Epithelial cell of proximal tubule (primary cell): ENCODE measurements around the gene NSG1. TPM values are rescaled to one million over a fixed set of nuclear protein-coding genes. Genes with fewer than 3 reads are reported as not detected.
"Not testable (repeated sequence)": the region's sequence is repeated elsewhere in the genome, so short reads cannot be mapped to it uniquely, and the experiment has no call there.

ENCODE experiments used
- DNase-seq: peaks from one replicate; pipeline ENCODE4 v3.0.0-alpha.2; 2011; ENCODE audit warnings: low read depth
- H3K4me3 ChIP-seq: 2 replicates; pipeline ENCODE4 v1.5.1; 2011; ENCODE audit warnings: low read depth, mild to moderate bottlenecking, low read length
- total RNA-seq: library from RNA; depleted of rRNA; stranded (reverse); fragments of >200 nt; gene quantifications from 2 replicates; pipeline ENCODE4 v1.2.3, GENCODE V29; 2015
- TF ChIP-seq, protein P1 (sequence below): conservative IDR thresholded peaks from 2 replicates; pipeline ENCODE4 v1.5.1; 2012; ENCODE audit warnings: low read depth, mild to moderate bottlenecking, low read length

Gene NSG1
- total RNA-seq, 1 donor from 2014 or later: 3.2 TPM

DNA sequence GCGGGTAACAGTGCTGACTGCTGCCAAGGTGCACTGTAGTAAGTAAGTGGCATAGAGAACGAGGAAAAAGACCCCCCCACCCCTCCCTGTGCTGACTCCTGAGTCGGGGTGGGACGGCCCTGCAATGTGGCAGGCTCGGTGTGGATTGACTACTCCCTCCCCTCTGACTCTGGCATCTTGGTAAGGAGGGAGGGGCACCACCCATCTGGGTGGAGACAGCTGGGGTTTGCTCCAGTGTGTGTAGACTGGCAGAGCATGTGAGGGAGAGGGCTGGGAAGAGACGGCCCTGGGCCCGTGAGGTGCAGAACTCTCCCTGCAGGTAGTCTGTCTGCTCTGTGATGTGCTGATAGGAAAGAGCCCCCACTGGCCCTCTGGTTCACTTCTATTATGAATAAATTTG lies 31.0 kb downstream of the NSG1 start:
- DNase-seq: no peak
- no peak overlapping the region for H3K4me3 ChIP-seq
- TF ChIP-seq, protein P1, sequence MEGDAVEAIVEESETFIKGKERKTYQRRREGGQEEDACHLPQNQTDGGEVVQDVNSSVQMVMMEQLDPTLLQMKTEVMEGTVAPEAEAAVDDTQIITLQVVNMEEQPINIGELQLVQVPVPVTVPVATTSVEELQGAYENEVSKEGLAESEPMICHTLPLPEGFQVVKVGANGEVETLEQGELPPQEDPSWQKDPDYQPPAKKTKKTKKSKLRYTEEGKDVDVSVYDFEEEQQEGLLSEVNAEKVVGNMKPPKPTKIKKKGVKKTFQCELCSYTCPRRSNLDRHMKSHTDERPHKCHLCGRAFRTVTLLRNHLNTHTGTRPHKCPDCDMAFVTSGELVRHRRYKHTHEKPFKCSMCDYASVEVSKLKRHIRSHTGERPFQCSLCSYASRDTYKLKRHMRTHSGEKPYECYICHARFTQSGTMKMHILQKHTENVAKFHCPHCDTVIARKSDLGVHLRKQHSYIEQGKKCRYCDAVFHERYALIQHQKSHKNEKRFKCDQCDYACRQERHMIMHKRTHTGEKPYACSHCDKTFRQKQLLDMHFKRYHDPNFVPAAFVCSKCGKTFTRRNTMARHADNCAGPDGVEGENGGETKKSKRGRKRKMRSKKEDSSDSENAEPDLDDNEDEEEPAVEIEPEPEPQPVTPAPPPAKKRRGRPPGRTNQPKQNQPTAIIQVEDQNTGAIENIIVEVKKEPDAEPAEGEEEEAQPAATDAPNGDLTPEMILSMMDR: no peak

DNA sequence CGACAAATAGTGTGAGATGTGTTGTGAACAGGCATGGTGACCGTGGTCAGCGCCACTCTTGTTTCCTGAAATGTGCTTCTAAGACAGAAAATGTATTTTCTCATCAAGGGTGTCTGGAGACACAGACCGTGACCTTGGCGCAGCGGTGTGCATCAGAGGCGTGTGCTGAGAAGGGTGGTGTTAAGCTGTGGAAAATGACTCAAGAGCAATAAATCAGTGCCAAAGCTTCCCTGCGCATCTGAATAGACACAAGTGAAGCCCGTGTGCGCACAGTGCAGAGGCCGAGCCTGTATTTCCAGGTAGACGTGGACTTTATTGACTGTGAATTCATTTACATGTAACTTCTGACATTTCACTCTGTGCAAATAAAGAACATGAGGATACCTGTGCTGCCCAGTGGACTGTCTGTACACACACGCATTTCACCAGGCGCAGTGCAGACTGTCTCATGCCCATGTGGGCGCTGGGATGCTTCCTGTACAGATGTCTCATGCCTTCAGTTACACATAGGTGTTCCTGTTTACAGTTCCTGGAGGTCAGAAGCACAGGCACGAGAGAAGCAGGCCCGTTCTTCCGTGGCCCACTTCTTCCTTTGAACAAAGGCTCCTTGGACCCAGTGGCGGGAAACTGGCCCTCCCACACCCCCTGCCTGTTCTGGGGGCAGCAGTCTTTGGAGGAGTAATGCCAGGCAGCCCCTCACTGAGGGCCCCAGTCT lies 31.9 kb downstream of the NSG1 start:
- no peak overlapping the region for H3K4me3 ChIP-seq
- no peak for DNase-seq
- TF ChIP-seq, protein P1: no peak

DNA sequence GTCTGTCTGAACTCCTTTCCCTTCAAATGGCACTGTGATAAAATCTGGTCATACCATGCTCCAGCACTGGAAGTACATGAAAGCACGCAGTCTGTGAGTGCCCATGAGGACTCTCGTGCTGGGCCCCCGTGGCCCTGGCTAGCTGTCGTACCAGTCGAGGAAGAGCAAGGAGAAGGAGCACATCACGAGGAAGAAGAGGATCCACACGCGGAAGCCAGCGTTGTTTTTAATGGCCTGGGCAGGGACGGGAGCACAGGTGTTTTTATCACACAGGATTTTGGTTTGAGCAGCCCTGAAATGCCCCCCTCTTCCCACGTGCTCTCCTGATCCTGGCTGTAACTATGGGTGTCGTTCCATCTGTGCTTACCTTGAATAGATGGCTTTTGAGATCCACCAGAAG lies 33.0 kb downstream of the NSG1 start:
- DNase-seq: no peak
- no peak overlapping the region for H3K4me3 ChIP-seq
- TF ChIP-seq, protein P1: no peak

DNA sequence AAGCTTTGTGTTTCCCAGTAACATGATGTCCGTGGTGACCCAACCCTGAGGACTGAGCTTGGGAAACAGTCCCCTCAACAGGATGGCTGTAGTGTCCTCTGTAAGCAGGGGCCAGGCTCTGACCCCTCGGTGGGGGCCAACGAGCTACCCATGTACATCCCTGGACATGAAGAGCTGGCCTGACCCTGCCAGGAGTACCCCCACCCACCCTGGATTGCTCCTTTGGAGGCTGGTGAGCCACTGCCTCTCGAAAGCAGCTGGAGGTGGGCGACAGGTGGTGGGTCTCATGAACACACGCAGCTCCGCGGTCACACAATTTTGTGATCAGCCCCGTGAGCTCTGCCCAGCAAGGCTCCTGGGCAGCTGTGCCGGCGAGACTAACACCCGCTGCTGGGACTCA lies 33.5 kb downstream of the NSG1 start:
- no peak for DNase-seq
- no peak overlapping the region for H3K4me3 ChIP-seq
- TF ChIP-seq, protein P1: no peak

DNA sequence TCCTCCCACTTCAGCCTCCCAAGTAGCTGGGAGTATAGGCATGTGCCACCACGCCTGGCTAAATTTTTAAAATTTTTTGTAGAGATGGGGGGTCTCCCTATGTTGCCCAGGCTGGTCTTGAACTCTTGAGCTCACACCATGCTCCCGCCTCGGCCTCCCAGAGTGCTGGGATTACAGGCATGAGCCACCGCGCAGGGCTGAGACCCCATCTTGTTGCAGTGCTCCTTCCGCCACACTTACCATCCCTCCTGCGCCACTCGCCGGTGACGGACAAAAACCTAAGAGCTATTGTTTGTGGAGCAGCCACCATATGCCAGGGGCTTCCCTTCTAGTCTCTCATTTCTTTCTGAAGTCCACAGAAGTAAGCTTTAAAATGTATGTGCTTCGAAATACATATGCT lies 34.5 kb downstream of the NSG1 start:
- no peak for DNase-seq
- TF ChIP-seq, protein P1: no peak
- H3K4me3 ChIP-seq: no peak overlapping the region

DNA sequence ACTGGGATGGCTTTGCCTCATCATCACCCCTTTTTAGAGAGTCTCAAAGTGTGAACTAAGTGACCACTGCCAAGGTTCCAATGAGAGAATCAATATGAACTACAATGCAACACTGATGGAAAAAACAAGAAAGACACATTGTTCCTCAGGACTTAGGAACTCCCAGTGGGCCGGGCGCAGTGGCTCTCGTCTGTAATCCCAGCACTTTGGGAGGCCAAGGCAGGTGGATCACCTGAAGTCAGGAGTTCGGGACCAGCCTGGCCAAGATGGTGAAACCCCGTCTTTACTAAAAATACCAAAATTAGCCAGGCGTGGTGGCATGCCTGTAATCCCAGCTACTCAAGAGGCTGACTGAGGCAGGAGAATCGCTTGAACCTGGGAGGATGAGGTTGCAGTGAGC lies 35.2 kb downstream of the NSG1 start:
- not testable (repeated sequence) for DNase-seq, H3K4me3 ChIP-seq

DNA sequence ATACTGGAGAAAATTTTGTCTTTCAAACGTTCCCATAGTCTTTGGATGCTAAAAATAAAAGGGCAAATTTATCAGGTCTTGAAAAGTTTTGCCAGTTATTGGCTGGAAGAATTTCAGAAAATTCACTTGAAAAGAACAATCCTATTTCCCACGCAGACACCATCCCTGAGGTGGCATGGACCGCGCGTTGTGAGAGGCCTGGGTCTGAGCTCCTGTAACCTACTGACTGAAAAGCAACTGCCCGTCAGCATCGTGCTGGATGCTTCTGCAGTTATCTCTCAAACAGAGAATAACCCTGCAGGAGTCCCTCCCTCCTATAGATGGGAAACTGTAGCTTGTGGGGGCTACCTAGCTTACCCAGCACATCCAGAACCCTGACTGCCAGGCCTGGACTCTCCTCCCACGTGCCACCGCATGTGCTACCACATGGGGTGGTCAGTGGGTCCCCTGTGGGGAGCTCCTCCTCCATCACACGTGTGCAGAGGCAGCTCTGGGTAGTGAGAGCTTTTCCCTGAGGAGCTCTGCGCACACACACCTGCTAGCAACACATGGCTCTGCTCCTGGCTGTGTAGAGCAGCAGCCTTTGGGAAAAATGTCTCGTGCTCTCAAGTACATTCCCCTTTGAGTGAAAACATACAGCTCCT lies 36.1 kb downstream of the NSG1 start:
- TF ChIP-seq, protein P1: no peak
- no peak overlapping the region for H3K4me3 ChIP-seq

More for the DNA sequence above, 36.1 kb downstream of the NSG1 start:
- DNase-seq: no peak
